GM12892 (cell line): Measurements from ENCODE around the gene VDR. TPM values are rescaled to one million over a fixed set of nuclear protein-coding genes. Genes with fewer than 3 reads are reported as not detected.
A peak's percentile ranks its signal among the peaks of the same experiment; 100 is the strongest.

ENCODE experiments used
- DNase-seq: peaks from one replicate; pipeline ENCODE4 v3.0.0; 2011; ENCODE audit not compliant: insufficient read length
- FAIRE-seq: peaks from 2 replicates; lab custom pipeline; 2011; peaks lifted over from hg19 to GRCh38; lab: Jason Lieb, UNC
- POLR2A ChIP-seq: IDR thresholded peaks from 2 replicates; pipeline ENCODE4 v1.6.1; 2011; ENCODE audit warnings: low read depth, low read length, control low read depth
- POLR2AphosphoS5 ChIP-seq: IDR thresholded peaks from 2 replicates; pipeline ENCODE4 v1.6.1; 2011; ENCODE audit warnings: low read depth, low read length, control low read depth
- TAF1 ChIP-seq: IDR thresholded peaks from 2 replicates; pipeline ENCODE4 v1.6.1; 2011; ENCODE audit warnings: low read depth, mild to moderate bottlenecking, control low read depth, low read length, borderline replicate concordance
- polyA plus RNA-seq: library from polyadenylated mRNA; unstranded; fragments of >200 nt; gene quantifications from one replicate; pipeline ENCODE4 v1.2.1, GENCODE V29; 2012; ENCODE audit warnings: missing spikeins, inconsistent platforms; ENCODE audit not compliant: missing spikeins

The VDR gene
- 12.0 TPM for polyA plus RNA-seq

- peak; percentile 30; the same call in 1 of the 2 replicates for TF ChIP-seq TAF1
- no peak for TF ChIP-seq POLR2AphosphoS5
- peak; percentile 54; the same call in 1 of the 2 replicates for TF ChIP-seq POLR2A
- FAIRE-seq: peak; percentile 82
- DNase-seq: peak; percentile 88
These were observed at the start of gene VDR for GRCh38 chr12:47904713-47905709. Gene VDR (minus strand): TSS chr12:47904994. CDS start chr12:47879113, 25,881 bp downstream.

- TF ChIP-seq POLR2A (no peak), POLR2AphosphoS5 (no peak), TAF1 (no peak)
- FAIRE-seq: no peak
- DNase-seq: no peak
These were observed 49.3 kb upstream of the VDR start for GRCh38 chr12:47954058-47954457.

GRCh38 chr12:47950856-47951468 is 46.2 kb upstream of the VDR start:
- DNase-seq (no peak), FAIRE-seq (no peak)
- TF ChIP-seq TAF1 (no peak), POLR2AphosphoS5 (no peak), POLR2A (no peak)

- DNase-seq (peak; percentile 76), FAIRE-seq (peak; percentile 30)
- TF ChIP-seq POLR2A (no peak), POLR2AphosphoS5 (no peak), TAF1 (no peak)
These were observed 44.9 kb upstream of the VDR start for GRCh38 chr12:47949441-47950341.

- DNase-seq: no peak
- TF ChIP-seq POLR2AphosphoS5 (no peak), POLR2A (no peak), TAF1 (no peak)
- FAIRE-seq: no peak
These were observed 42.5 kb upstream of the VDR start for GRCh38 chr12:47947341-47947740.

- FAIRE-seq: no peak
- no peak for DNase-seq
- no peak for TF ChIP-seq TAF1
- TF ChIP-seq POLR2A: no peak
- TF ChIP-seq POLR2AphosphoS5: no peak
These were observed 41.9 kb upstream of the VDR start for GRCh38 chr12:47946413-47947323.

GRCh38 chr12:47945341-47945728 is 40.5 kb upstream of the VDR start:
- no peak for FAIRE-seq
- DNase-seq: no peak
- TF ChIP-seq POLR2AphosphoS5: no peak
- no peak for TF ChIP-seq TAF1
- no peak for TF ChIP-seq POLR2A

- DNase-seq: no peak
- no peak for FAIRE-seq
- TF ChIP-seq POLR2A (no peak), TAF1 (no peak), POLR2AphosphoS5 (no peak)
These were observed 40.0 kb upstream of the VDR start for GRCh38 chr12:47944685-47945340.

- no peak for FAIRE-seq
- DNase-seq: no peak
- TF ChIP-seq POLR2AphosphoS5: no peak
- TF ChIP-seq TAF1: no peak
- TF ChIP-seq POLR2A: no peak
These were observed 39.0 kb upstream of the VDR start for GRCh38 chr12:47943623-47944340.
